Smooth muscle cell (in vitro differentiated cells): ENCODE measurements around the gene SAMD1. TPM values are rescaled to one million over a fixed set of nuclear protein-coding genes. Genes with fewer than 3 reads are reported as not detected.

Experiments
- DNase-seq: peaks from one replicate; lab custom pipeline; 2025; ENCODE audit not compliant: unreplicated experiment; lab: John Stamatoyannopoulos, UW
- H2AFZ ChIP-seq: fragments of 200-600 bp; sonication (generic); 2 replicates; pipeline ENCODE4 v1.6.0; 2016; ENCODE audit warnings: antibody characterized with exemption, low read depth, mild to moderate bottlenecking
- H3F3A ChIP-seq: fragments of 200-600 bp; sonication (generic); 2 replicates; pipeline ENCODE4 v1.6.0; 2017; ENCODE audit warnings: antibody characterized with exemption, low read depth
- H3K27ac ChIP-seq: fragments of 200-600 bp; sonication (generic); 2 replicates; pipeline ENCODE4 v1.5.1; 2016; ENCODE audit warnings: low read depth, mild to moderate bottlenecking
- H3K27me3 ChIP-seq: fragments of 200-600 bp; sonication (generic); 2 replicates; pipeline ENCODE4 v1.6.1; 2016; ENCODE audit warnings: low read depth, mild to moderate bottlenecking
- H3K36me3 ChIP-seq: fragments of 200-600 bp; sonication (generic); 2 replicates; pipeline ENCODE4 v1.5.1; 2016; ENCODE audit warnings: low read depth
- H3K4me1 ChIP-seq: fragments of 200-600 bp; sonication (generic); 2 replicates; pipeline ENCODE4 v1.5.1; 2016; ENCODE audit warnings: low read depth
- H3K4me2 ChIP-seq: fragments of 200-600 bp; sonication (generic); 2 replicates; pipeline ENCODE4 v1.6.0; 2016; ENCODE audit warnings: mild to moderate bottlenecking
- H3K4me3 ChIP-seq: fragments of 200-600 bp; sonication (generic); 2 replicates; pipeline ENCODE4 v1.5.1; 2016; ENCODE audit warnings: mild to moderate bottlenecking
- H3K79me2 ChIP-seq: fragments of 200-600 bp; sonication (generic); 2 replicates; pipeline ENCODE4 v1.6.0; 2016; ENCODE audit warnings: low read depth, mild to moderate bottlenecking
- H3K9ac ChIP-seq: fragments of 200-600 bp; sonication (generic); 2 replicates; pipeline ENCODE4 v1.6.0; 2016; ENCODE audit warnings: low read depth
- H3K9me3 ChIP-seq: fragments of 200-600 bp; sonication (generic); replicated peaks from 2 replicates; pipeline ENCODE4 v1.5.1; 2016; ENCODE audit warnings: low read depth
- H4K20me1 ChIP-seq: fragments of 200-600 bp; sonication (generic); 2 replicates; pipeline ENCODE4 v1.6.0; 2016; ENCODE audit warnings: low read depth
- WGBS: methylation state at CpG from one replicate; pipeline ENCODE4 v1.1.7; 2016; ENCODE audit warnings: low lambda C conversion rate; 5-methylcytosine and 5-hydroxymethylcytosine counted together
- polyA plus RNA-seq: library from polyadenylated mRNA; unstranded; fragments of >200 nt; fragmentation: Nextera tagmentation; extraction: Ambion mirVana; gene quantifications from 2 replicates; pipeline ENCODE4 v1.2.1, GENCODE V29; 2016
- total RNA-seq: library from RNA; depleted of rRNA; stranded (reverse); fragments of >200 nt; gene quantifications from 2 replicates; pipeline ENCODE4 v1.2.3, GENCODE V29; 2014
- TF ChIP-seq, protein P1 (sequence below): fragments of 200-600 bp; sonication (generic); IDR thresholded peaks from 2 replicates; pipeline ENCODE4 v1.5.1; 2017; ENCODE audit warnings: borderline replicate concordance, mild to moderate bottlenecking, antibody characterized with exemption; ENCODE audit not compliant: insufficient read depth, poor library complexity, severe bottlenecking

Gene SAMD1
- total and polyA plus RNA-seq, 2 experiments from 2014 or later, result 35.0 to 71.3 TPM

DNA sequence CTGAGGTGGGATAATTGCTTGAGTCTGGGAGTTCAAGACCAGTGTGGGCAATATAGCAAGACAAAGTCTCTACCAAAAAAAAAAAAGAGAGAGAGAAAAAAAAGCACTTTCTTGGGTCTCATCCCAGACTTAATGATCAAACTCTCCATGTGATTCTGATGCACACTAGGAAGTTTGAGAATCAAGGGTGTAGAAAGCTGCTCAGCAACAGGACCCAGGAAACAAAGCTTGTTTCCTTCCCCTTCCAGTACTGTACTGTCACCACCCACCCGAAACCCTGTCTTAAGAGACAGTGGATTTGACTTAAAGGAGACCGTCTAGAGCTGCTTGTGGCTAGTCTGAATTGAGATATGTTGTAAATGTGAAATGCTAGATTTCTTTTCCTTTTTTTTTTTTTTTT, 12.1 kb downstream of the SAMD1 start:
- H3K4me3 ChIP-seq, result no peak overlapping the region
- 87% methylated on average over 2 of the region's 2 CpGs for WGBS
- H4K20me1 ChIP-seq, result no peaks in the 10 kb centered on the region
- H3K4me2 ChIP-seq, result no peak overlapping the region
- H3K79me2 ChIP-seq, result peaks cover 12% of the 10 kb centered on the region
- no peak overlapping the region for H2AFZ ChIP-seq
- H3K4me1 ChIP-seq, result peaks cover 5% of the 10 kb centered on the region
- no peaks in the 10 kb centered on the region for H3K9me3 ChIP-seq
- no peaks in the 10 kb centered on the region for H3K27me3 ChIP-seq
- H3K27ac ChIP-seq, result no peak overlapping the region
- H3K9ac ChIP-seq, result no peak overlapping the region
- no peak for DNase-seq
- H3F3A ChIP-seq, result no peaks in the 10 kb centered on the region
- TF ChIP-seq, protein P1, sequence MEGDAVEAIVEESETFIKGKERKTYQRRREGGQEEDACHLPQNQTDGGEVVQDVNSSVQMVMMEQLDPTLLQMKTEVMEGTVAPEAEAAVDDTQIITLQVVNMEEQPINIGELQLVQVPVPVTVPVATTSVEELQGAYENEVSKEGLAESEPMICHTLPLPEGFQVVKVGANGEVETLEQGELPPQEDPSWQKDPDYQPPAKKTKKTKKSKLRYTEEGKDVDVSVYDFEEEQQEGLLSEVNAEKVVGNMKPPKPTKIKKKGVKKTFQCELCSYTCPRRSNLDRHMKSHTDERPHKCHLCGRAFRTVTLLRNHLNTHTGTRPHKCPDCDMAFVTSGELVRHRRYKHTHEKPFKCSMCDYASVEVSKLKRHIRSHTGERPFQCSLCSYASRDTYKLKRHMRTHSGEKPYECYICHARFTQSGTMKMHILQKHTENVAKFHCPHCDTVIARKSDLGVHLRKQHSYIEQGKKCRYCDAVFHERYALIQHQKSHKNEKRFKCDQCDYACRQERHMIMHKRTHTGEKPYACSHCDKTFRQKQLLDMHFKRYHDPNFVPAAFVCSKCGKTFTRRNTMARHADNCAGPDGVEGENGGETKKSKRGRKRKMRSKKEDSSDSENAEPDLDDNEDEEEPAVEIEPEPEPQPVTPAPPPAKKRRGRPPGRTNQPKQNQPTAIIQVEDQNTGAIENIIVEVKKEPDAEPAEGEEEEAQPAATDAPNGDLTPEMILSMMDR, result no peak
- H3K36me3 ChIP-seq, result no peaks in the 10 kb centered on the region

- Histone ChIP-seq H3K4me2 (peak overlapping the region; percentile 93), H2AFZ (peak overlapping the region; percentile 81), H4K20me1 (no peaks in the 10 kb centered on the region), H3K27ac (no peak overlapping the region), H3K36me3 (no peaks in the 10 kb centered on the region), H3K9me3 (no peaks in the 10 kb centered on the region), H3K4me1 (peaks cover 12% of the 10 kb centered on the region), H3K27me3 (no peaks in the 10 kb centered on the region), H3K9ac (peak overlapping the region; percentile 25), H3K79me2 (peaks cover 7% of the 10 kb centered on the region), H3F3A (peaks cover 3% of the 10 kb centered on the region), H3K4me3 (peak overlapping the region; percentile 69)
- 28% methylated on average over 41 of the region's 44 CpGs for WGBS
- peak; percentile 34 for DNase-seq
- TF ChIP-seq, protein P1, result no peak
These were observed 16.4 kb downstream of the SAMD1 start for GRCh38 chr19:14073925-14074838.

DNA sequence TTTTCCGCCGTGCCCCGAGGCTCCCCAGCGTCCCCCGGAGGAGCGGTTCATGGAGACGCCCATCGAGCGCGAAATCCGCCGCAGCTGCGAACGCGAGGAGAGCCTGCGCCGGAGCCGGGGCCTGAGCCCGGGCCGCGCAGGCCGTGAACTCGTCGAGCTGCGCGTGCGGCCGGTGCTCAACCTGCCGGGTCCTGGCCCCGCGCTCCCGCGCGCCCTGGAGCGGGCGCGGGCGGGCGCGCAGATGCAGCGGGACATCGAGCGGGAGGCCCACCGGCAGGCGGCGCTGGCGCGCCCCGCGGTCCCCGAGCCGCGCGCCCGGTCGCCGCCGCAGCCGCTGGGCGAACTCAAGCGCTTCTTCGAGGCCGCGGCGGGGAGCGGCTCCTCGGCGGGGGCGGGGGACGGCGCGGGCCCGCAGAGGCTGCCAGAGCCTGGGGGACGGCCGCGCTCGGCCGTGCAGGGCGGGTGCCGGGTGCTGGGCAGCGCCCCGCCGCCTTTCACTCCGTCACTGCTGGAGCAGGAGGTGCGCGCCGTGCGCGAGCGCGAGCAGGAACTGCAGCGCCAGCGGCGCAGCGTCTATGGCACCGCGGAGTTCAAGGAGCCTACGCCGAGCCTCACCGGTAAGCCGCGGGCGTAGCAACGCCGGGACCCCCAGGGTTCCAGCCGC, 17.2 kb downstream of the SAMD1 start:
- Histone ChIP-seq H3K9me3 (no peaks in the 10 kb centered on the region), H3F3A (peaks cover 3% of the 10 kb centered on the region), H3K36me3 (no peaks in the 10 kb centered on the region), H3K27me3 (no peaks in the 10 kb centered on the region), H2AFZ (peak overlapping the region; percentile 81), H3K9ac (peak overlapping the region; percentile 25), H3K27ac (no peak overlapping the region), H3K79me2 (peaks cover 7% of the 10 kb centered on the region), H4K20me1 (no peaks in the 10 kb centered on the region), H3K4me3 (peak overlapping the region; percentile 69), H3K4me2 (peak overlapping the region; percentile 93), H3K4me1 (peaks cover 12% of the 10 kb centered on the region)
- TF ChIP-seq, protein P1, result peak; percentile 39
- 1% methylated on average over 65 of the region's 106 CpGs for WGBS
- peak; percentile 57 for DNase-seq
